Neuronal stem cell (in vitro differentiated cells): ENCODE measurements around the gene WNT3.

ENCODE experiments used
- DNase-seq: peaks from one replicate; pipeline ENCODE4 v3.0.0-alpha.2; 2013; ENCODE audit warnings: low spot score
- H2AFZ ChIP-seq: one replicate; pipeline ENCODE4 v1.6.1; 2013; ENCODE audit warnings: mild to moderate bottlenecking, low read length, inconsistent platforms
- H2AK5ac ChIP-seq: 2 replicates; pipeline ENCODE4 v1.6.1; 2013; ENCODE audit warnings: low read depth, mild to moderate bottlenecking, inconsistent platforms, low read length, moderate library complexity, mixed read lengths
- H2BK120ac ChIP-seq: 2 replicates; pipeline ENCODE4 v1.6.1; 2013; ENCODE audit warnings: low read depth, mild to moderate bottlenecking, inconsistent platforms, low read length, moderate library complexity, mixed read lengths
- H2BK12ac ChIP-seq: one replicate; pipeline ENCODE4 v1.6.1; 2013; ENCODE audit warnings: low read length, inconsistent platforms
- H2BK15ac ChIP-seq: 2 replicates; pipeline ENCODE4 v1.6.1; 2013; ENCODE audit warnings: mild to moderate bottlenecking, low read length, inconsistent platforms, mixed read lengths
- H2BK5ac ChIP-seq: one replicate; pipeline ENCODE4 v1.6.1; 2013; ENCODE audit warnings: inconsistent platforms, mild to moderate bottlenecking, low read length, moderate library complexity
- H3K14ac ChIP-seq: one replicate; pipeline ENCODE4 v1.6.1; 2013; ENCODE audit warnings: low read length, inconsistent platforms
- H3K18ac ChIP-seq: 2 replicates; pipeline ENCODE4 v1.6.1; 2013; ENCODE audit warnings: low read length, inconsistent platforms
- H3K23ac ChIP-seq: 2 replicates; pipeline ENCODE4 v1.6.1; 2013; ENCODE audit warnings: low read depth, mild to moderate bottlenecking, mixed read lengths, low read length, inconsistent platforms; ENCODE audit not compliant: poor library complexity
- H3K27ac ChIP-seq: replicated peaks from 3 replicates; pipeline ENCODE4 v1.5.1; 2013; ENCODE audit warnings: low read length, inconsistent platforms
- H3K27me3 ChIP-seq, 3 experiments: 2 replicates each; pipeline ENCODE4 v1.6.1; 2013; ENCODE audit warnings: low read length in 3 of 3, mild to moderate bottlenecking in 2 of 3, inconsistent platforms in 1 of 3, low read depth in 1 of 3, mixed read lengths in 1 of 3, moderate library complexity in 1 of 3; ENCODE audit not compliant: control insufficient read depth in 3 of 3, insufficient read depth in 3 of 3
- H3K36me3 ChIP-seq, 2 donors: replicated peaks in 1 of 2; 2 replicates each; pipeline ENCODE4 v1.6.1; 2013; ENCODE audit warnings: low read length in 2 of 2; ENCODE audit not compliant: control insufficient read depth in 2 of 2, insufficient read depth in 2 of 2
- H3K4ac ChIP-seq: 2 replicates; pipeline ENCODE4 v1.6.1; 2013; ENCODE audit warnings: inconsistent platforms, mild to moderate bottlenecking, low read length, moderate library complexity
- H3K4me1 ChIP-seq, 2 donors: 1 replicate in 1 of 2; 2 replicates in 1 of 2; pipeline ENCODE4 v1.6.1; 2013; ENCODE audit warnings: low read length in 2 of 2, low read depth in 1 of 2; ENCODE audit not compliant: control insufficient read depth in 2 of 2, insufficient read depth in 1 of 2
- H3K4me2 ChIP-seq: one replicate; pipeline ENCODE4 v1.6.1; 2013; ENCODE audit warnings: mild to moderate bottlenecking, low read length, inconsistent platforms; ENCODE audit not compliant: insufficient read depth, poor library complexity, severe bottlenecking
- H3K4me3 ChIP-seq, 2 donors: 2 replicates each; pipeline ENCODE4 v1.5.1; 2013; ENCODE audit warnings: low read length in 2 of 2, mild to moderate bottlenecking in 2 of 2, inconsistent platforms in 1 of 2, moderate library complexity in 1 of 2
- H3K79me1 ChIP-seq: one replicate; pipeline ENCODE4 v1.6.1; 2013; ENCODE audit warnings: low read depth, mild to moderate bottlenecking, inconsistent platforms, low read length, moderate library complexity
- H3K9ac ChIP-seq: one replicate; pipeline ENCODE4 v1.6.1; 2013; ENCODE audit warnings: mild to moderate bottlenecking, low read depth, low read length, inconsistent platforms; ENCODE audit not compliant: poor library complexity
- H3K9me3 ChIP-seq, 2 donors: replicated peaks in 1 of 2; 2 replicates each; pipeline versions ENCODE3 to v1.6.1; 2013; ENCODE audit warnings: low read length in 2 of 2, mild to moderate bottlenecking in 2 of 2, inconsistent platforms in 1 of 2, low read depth in 1 of 2, mixed read lengths in 1 of 2, moderate library complexity in 1 of 2; ENCODE audit not compliant: control insufficient read depth in 2 of 2, insufficient read depth in 1 of 2
- H4K8ac ChIP-seq: one replicate; pipeline ENCODE4 v1.6.1; 2013; ENCODE audit warnings: low read depth, mild to moderate bottlenecking, inconsistent platforms, low read length, moderate library complexity
- H4K91ac ChIP-seq: one replicate; pipeline ENCODE4 v1.6.1; 2013; ENCODE audit warnings: low read length, low read depth, mild to moderate bottlenecking, inconsistent platforms; ENCODE audit not compliant: poor library complexity
- WGBS, 2 donors: extraction: QIAGEN DNeasy Blood & Tissue Kit; methylation state at CpG; one replicate each; pipeline ENCODE4 v1.1.7; 2013; ENCODE audit warnings: missing lambda C conversion rate in 2 of 2, mixed read lengths in 1 of 2; ENCODE audit not compliant: insufficient read length in 2 of 2, insufficient replicate concordance in 1 of 2; ENCODE audit errors: extremely low coverage in 2 of 2; 5-methylcytosine and 5-hydroxymethylcytosine counted together

WNT3 gene

GRCh38 chr17:46863383-46864121 is 45.1 kb upstream of the WNT3 start:
- Histone ChIP-seq H3K14ac (no peak overlapping the region), H2BK15ac (peak overlapping the region; percentile 19)
- WGBS, 2 donors = no CpG with 5 or more reads among the region's 8 CpGs

DNA sequence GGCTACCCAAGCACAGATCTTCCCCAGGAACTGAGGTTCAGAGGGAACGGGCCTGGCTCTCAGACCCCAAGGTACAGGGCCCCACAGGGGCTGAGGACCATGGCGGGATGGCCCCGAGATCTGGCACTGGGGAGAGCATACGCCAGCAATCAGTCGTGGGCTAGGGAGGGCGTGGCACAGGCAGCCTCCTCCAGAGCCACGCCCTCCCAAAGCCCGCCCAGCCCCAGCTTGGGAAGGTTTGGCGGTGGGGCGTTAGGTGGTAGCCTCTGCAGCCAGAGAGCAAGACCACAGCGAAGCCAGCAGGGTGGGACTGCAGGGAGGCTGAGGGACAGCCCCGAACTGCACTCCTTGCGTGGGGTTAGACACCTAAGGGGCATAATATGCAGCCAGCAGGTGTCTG is 44.5 kb upstream of the WNT3 start:
- no peaks in the 10 kb centered on the region for H3K36me3 ChIP-seq
- H2BK120ac ChIP-seq = no peak overlapping the region
- no peak overlapping the region for H3K4ac ChIP-seq
- H3K9me3 ChIP-seq = no peaks in the 10 kb centered on the region
- H2BK12ac ChIP-seq = no peak overlapping the region
- H3K27ac ChIP-seq = no peak overlapping the region
- H3K79me1 ChIP-seq = no peaks in the 10 kb centered on the region
- H3K4me2 ChIP-seq = no peak overlapping the region
- H2BK5ac ChIP-seq = no peak overlapping the region
- no CpG with 5 or more reads among the region's 13 CpGs for WGBS, 2 donors
- no peak overlapping the region for H3K14ac ChIP-seq
- no peak overlapping the region for H3K23ac ChIP-seq
- no peak for DNase-seq
- H3K18ac ChIP-seq = peak overlapping the region; percentile 58
- H4K8ac ChIP-seq = no peak overlapping the region
- H4K91ac ChIP-seq = no peak overlapping the region
- no peak overlapping the region for H3K9ac ChIP-seq
- H2AK5ac ChIP-seq = no peak overlapping the region
- H3K4me1 ChIP-seq = peaks cover 0 to 3% of the 10 kb centered on the region in 2 donors
- H2AFZ ChIP-seq = no peak overlapping the region
- H3K27me3 ChIP-seq = peaks cover 0 to 4% (median 0%) of the 10 kb centered on the region in 3 experiments
- no peak overlapping the region for H3K4me3 ChIP-seq
- H2BK15ac ChIP-seq = peak overlapping the region; percentile 19

More at GRCh38 chr17:46863383-46864121, 45.1 kb upstream of the WNT3 start:
- Histone ChIP-seq H3K79me1 (no peaks in the 10 kb centered on the region), H3K23ac (no peak overlapping the region), H3K4ac (no peak overlapping the region), H3K9me3 (no peaks in the 10 kb centered on the region), H3K27ac (no peak overlapping the region), H3K18ac (peak overlapping the region; percentile 7), H3K4me2 (no peak overlapping the region), H3K4me1 (peaks cover 0 to 3% of the 10 kb centered on the region in 2 donors), H4K91ac (no peak overlapping the region), H3K4me3 (no peak overlapping the region), H2BK5ac (no peak overlapping the region), H4K8ac (no peak overlapping the region), H3K36me3 (no peaks in the 10 kb centered on the region), H2BK120ac (no peak overlapping the region), H2BK12ac (no peak overlapping the region), H2AFZ (no peak overlapping the region), H3K9ac (no peak overlapping the region), H2AK5ac (no peak overlapping the region), H3K27me3 (peaks cover 0 to 4% (median 0%) of the 10 kb centered on the region in 3 experiments)
- DNase-seq = no peak

DNA sequence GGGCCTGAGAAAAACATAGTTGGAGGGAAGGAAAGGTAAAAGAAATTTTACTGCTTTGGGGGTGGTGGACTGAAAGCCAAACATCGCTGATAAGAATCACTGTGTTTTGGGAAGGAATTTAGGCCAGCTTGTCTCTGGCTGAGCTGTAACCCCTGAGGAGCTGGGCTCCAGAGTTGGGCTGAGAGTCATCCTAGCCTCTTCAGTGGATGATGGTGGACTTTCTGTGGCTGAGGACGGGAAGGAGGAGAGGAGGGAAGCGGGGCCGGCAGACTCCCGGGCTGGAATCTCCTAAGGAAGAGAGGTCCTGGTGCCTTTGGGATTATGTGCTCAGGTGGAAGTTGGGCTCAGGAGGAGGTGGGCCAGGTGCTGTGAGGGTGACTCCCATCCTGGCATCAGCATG is 41.5 kb upstream of the WNT3 start:
- Histone ChIP-seq H3K4ac (no peak overlapping the region), H4K8ac (no peak overlapping the region), H2AK5ac (no peak overlapping the region), H3K18ac (no peak overlapping the region), H3K79me1 (no peaks in the 10 kb centered on the region), H2BK15ac (no peak overlapping the region), H2BK5ac (no peak overlapping the region), H2BK120ac (no peak overlapping the region), H3K9me3 (no peaks in the 10 kb centered on the region), H4K91ac (no peak overlapping the region), H3K27ac (no peak overlapping the region), H3K4me3 (no peak overlapping the region), H3K14ac (peak overlapping the region; percentile 9), H3K23ac (no peak overlapping the region), H3K4me1 (peaks cover 0 to 3% of the 10 kb centered on the region in 2 donors), H3K36me3 (no peaks in the 10 kb centered on the region), H2AFZ (no peak overlapping the region), H2BK12ac (no peak overlapping the region), H3K9ac (peak overlapping the region; percentile 12), H3K27me3 (peaks cover 0 to 4% (median 0%) of the 10 kb centered on the region in 3 experiments), H3K4me2 (no peak overlapping the region)
- WGBS, 2 donors = no CpG with 5 or more reads among the region's 5 CpGs
- no peak for DNase-seq

DNA sequence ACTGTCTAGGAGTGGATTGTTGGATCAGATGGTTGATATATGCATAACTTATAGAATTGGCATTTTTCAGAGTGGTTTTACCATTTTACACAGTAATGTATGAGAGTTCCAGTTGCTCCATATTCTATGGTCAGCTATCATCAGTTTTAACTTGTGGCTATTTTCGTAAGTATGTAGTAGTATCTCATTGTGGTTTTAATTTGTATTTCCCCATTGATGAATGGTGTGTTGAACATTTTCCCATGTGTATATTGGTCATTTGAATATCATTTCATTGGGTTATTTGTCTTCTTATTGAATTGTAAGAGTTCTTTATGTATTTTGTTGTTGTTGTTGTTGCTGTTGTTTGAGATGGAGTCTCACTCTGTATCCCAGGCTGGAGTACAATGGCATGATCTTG is 39.1 kb upstream of the WNT3 start:
- H3K14ac ChIP-seq = no peak overlapping the region
- H2BK5ac ChIP-seq = no peak overlapping the region
- no peak overlapping the region for H3K4ac ChIP-seq
- no peaks in the 10 kb centered on the region for H3K79me1 ChIP-seq
- no peak for DNase-seq
- H3K23ac ChIP-seq = no peak overlapping the region
- no peak overlapping the region for H2BK12ac ChIP-seq
- H2AFZ ChIP-seq = no peak overlapping the region
- no peak overlapping the region for H2BK15ac ChIP-seq
- H3K36me3 ChIP-seq = no peaks in the 10 kb centered on the region
- no peak overlapping the region for H2BK120ac ChIP-seq
- no peak overlapping the region for H4K8ac ChIP-seq
- no peak overlapping the region for H3K4me2 ChIP-seq
- H3K27me3 ChIP-seq = peaks cover 0 to 18% (median 11%) of the 10 kb centered on the region in 3 experiments
- no peak overlapping the region for H4K91ac ChIP-seq
- H3K4me3 ChIP-seq = no peak overlapping the region
- H3K27ac ChIP-seq = no peak overlapping the region
- no peak overlapping the region for H3K9ac ChIP-seq
- H3K18ac ChIP-seq = no peak overlapping the region
- H3K9me3 ChIP-seq = no peaks in the 10 kb centered on the region
- no peak overlapping the region for H2AK5ac ChIP-seq
- no CpG with 5 or more reads among the region's 1 CpG for WGBS, 2 donors
- H3K4me1 ChIP-seq = no peaks in the 10 kb centered on the region
